Lower lobe of right lung (tissue), 2 donors: ENCODE data around the gene FHIT. TPM values are rescaled to one million over a fixed set of nuclear protein-coding genes. Genes with fewer than 3 reads are reported as not detected.

Experiments
- ATAC-seq, 2 donors: fragments of 200-7000 bp; cut with Tn5 transposase; one replicate each; pipeline ENCODE4 v1.9.1; 2020 to 2022; ENCODE audit warnings: mild to moderate bottlenecking in 2 of 2, moderate library complexity in 2 of 2
- DNase-seq: peaks from one replicate; pipeline ENCODE4 v3.0.0-alpha.2; 2020
- H3K27ac ChIP-seq: fragments of 200-600 bp; one replicate; pipeline ENCODE4 v1.8.0; 2022
- H3K27me3 ChIP-seq: fragments of 200-600 bp; one replicate; pipeline ENCODE4 v1.8.0; 2022; ENCODE audit warnings: low read depth
- H3K36me3 ChIP-seq: fragments of 200-600 bp; one replicate; pipeline ENCODE4 v1.8.0; 2022; ENCODE audit warnings: mild to moderate bottlenecking
- H3K4me1 ChIP-seq: fragments of 200-600 bp; one replicate; pipeline ENCODE4 v1.8.0; 2022
- H3K4me3 ChIP-seq: fragments of 200-600 bp; one replicate; pipeline ENCODE4 v1.8.0; 2022; ENCODE audit warnings: mild to moderate bottlenecking
- H3K9me3 ChIP-seq: fragments of 200-600 bp; one replicate; pipeline ENCODE4 v1.8.0; 2022
- CTCF ChIP-seq: fragments of 200-600 bp; IDR thresholded peaks from one replicate; pipeline ENCODE4 v1.8.0; 2022; ENCODE audit warnings: antibody characterized with exemption, mild to moderate bottlenecking
- intact Hi-C: fragments of 100-400 bp; cut with DNase I; formaldehyde crosslinking; loops from one replicate; pipeline ENCODE4 v1.11.0; 2022
- total RNA-seq: library from RNA; stranded (reverse); fragmentation: NEBNext Ultra II Directional; extraction: Animal tissue kit (Norgen Biotek cat#: 25700); gene quantifications from one replicate; pipeline ENCODE4 v1.2.1, GENCODE V29; 2021
- donor health status: DM: no; HTN: yes; CAD: no; lungs with severe emphysema.

Gene FHIT
- total RNA-seq, 1 donor from 2014 or later = 10.3 TPM

GRCh38 chr3:60399861-60400845, 851.1 kb downstream of the FHIT start:
- intact Hi-C loops = no loop called here
- no peaks in the 10 kb centered on the region for H3K9me3 ChIP-seq
- peak; percentile 68 to 82 for ATAC-seq

GRCh38 chr3:60399292-60399691, 852.0 kb downstream of the FHIT start:
- no peak overlapping the region for H3K27ac ChIP-seq
- H3K36me3 ChIP-seq = no peaks in the 10 kb centered on the region
- DNase-seq (no peak), ATAC-seq (no peak)
- no peaks in the 10 kb centered on the region for H3K9me3 ChIP-seq
- TF ChIP-seq CTCF = no peak
- H3K27me3 ChIP-seq = no peaks in the 10 kb centered on the region
- intact Hi-C loops = no loop called here
- no peaks in the 10 kb centered on the region for H3K4me1 ChIP-seq
- H3K4me3 ChIP-seq = no peak overlapping the region

More at GRCh38 chr3:60399861-60400845, 851.1 kb downstream of the FHIT start:
- no peaks in the 10 kb centered on the region for H3K27me3 ChIP-seq
- TF ChIP-seq CTCF = no peak
- no peaks in the 10 kb centered on the region for H3K36me3 ChIP-seq
- DNase-seq = no peak
- no peaks in the 10 kb centered on the region for H3K4me1 ChIP-seq
- H3K27ac ChIP-seq = no peak overlapping the region
- H3K4me3 ChIP-seq = no peak overlapping the region

- Histone ChIP-seq H3K4me3 (no peak overlapping the region), H3K9me3 (no peaks in the 10 kb centered on the region), H3K27me3 (no peaks in the 10 kb centered on the region), H3K27ac (no peak overlapping the region), H3K36me3 (no peaks in the 10 kb centered on the region), H3K4me1 (no peaks in the 10 kb centered on the region)
- no peak for TF ChIP-seq CTCF
- ATAC-seq = no peak
- DNase-seq = no peak
- intact Hi-C loops = no loop called here
Observed at GRCh38 chr3:60395173-60395762, 856.0 kb downstream of the FHIT start.

GRCh38 chr3:60393946-60394345, 857.3 kb downstream of the FHIT start:
- intact Hi-C loops = no loop called here
- DNase-seq (no peak), ATAC-seq (no peak)
- no peaks in the 10 kb centered on the region for H3K9me3 ChIP-seq
- no peaks in the 10 kb centered on the region for H3K36me3 ChIP-seq
- H3K27ac ChIP-seq = no peak overlapping the region
- no peak for TF ChIP-seq CTCF
- no peaks in the 10 kb centered on the region for H3K4me1 ChIP-seq
- no peak overlapping the region for H3K4me3 ChIP-seq
- no peaks in the 10 kb centered on the region for H3K27me3 ChIP-seq

GRCh38 chr3:60392501-60392900, 858.8 kb downstream of the FHIT start:
- no peaks in the 10 kb centered on the region for H3K36me3 ChIP-seq
- intact Hi-C loops = no loop called here
- ATAC-seq = no peak
- no peaks in the 10 kb centered on the region for H3K9me3 ChIP-seq
- H3K27me3 ChIP-seq = no peaks in the 10 kb centered on the region
- no peaks in the 10 kb centered on the region for H3K4me1 ChIP-seq
- H3K4me3 ChIP-seq = no peak overlapping the region
- TF ChIP-seq CTCF = no peak
- DNase-seq = no peak
- no peak overlapping the region for H3K27ac ChIP-seq
